Small intestine (tissue), 7 donors: ENCODE measurements around the gene MLANA. TPM values are rescaled to one million over a fixed set of nuclear protein-coding genes. Genes with fewer than 3 reads are reported as not detected.

ENCODE experiments used
- DNase-seq, 2 donors: peaks; one replicate each; pipeline versions ENCODE4 v3.0.0 to v3.0.0-alpha.2; 2013
- FAIRE-seq: peaks from 2 replicates; lab custom pipeline; 2012; peaks lifted over from hg19 to GRCh38; lab: Jason Lieb, UNC
- H3K27ac ChIP-seq, 3 donors: one replicate each; pipeline ENCODE4 v1.5.1; 2013; ENCODE audit warnings: low read length in 2 of 3, mild to moderate bottlenecking in 2 of 3, control low read depth in 1 of 3, inconsistent platforms in 1 of 3, low read depth in 1 of 3, moderate library complexity in 1 of 3
- H3K27me3 ChIP-seq, 3 donors: one replicate each; pipeline ENCODE4 v1.6.1; 2013; ENCODE audit warnings: low read length in 3 of 3, inconsistent platforms in 1 of 3; ENCODE audit not compliant: control insufficient read depth in 3 of 3, insufficient read depth in 3 of 3
- H3K36me3 ChIP-seq, 3 donors: one replicate each; pipeline ENCODE4 v1.6.1; 2013; ENCODE audit warnings: low read length in 3 of 3, inconsistent platforms in 1 of 3, low read depth in 1 of 3, mild to moderate bottlenecking in 1 of 3, moderate library complexity in 1 of 3; ENCODE audit not compliant: control insufficient read depth in 3 of 3, insufficient read depth in 2 of 3
- H3K4me1 ChIP-seq, 3 donors: one replicate each; pipeline ENCODE4 v1.6.1; 2013; ENCODE audit warnings: low read length in 2 of 3, inconsistent platforms in 1 of 3, low read depth in 1 of 3, mild to moderate bottlenecking in 1 of 3, moderate library complexity in 1 of 3; ENCODE audit not compliant: control insufficient read depth in 3 of 3, insufficient read depth in 2 of 3
- H3K4me3 ChIP-seq, 3 donors: one replicate each; pipeline ENCODE4 v1.5.1; 2013; ENCODE audit warnings: low read length in 3 of 3, control low read depth in 1 of 3, inconsistent platforms in 1 of 3, low read depth in 1 of 3, mild to moderate bottlenecking in 1 of 3, moderate library complexity in 1 of 3
- H3K9me3 ChIP-seq, 2 donors: one replicate each; pipeline ENCODE4 v1.6.1; 2013; ENCODE audit warnings: low read depth in 1 of 2, low read length in 1 of 2; ENCODE audit not compliant: control insufficient read depth in 2 of 2, insufficient read depth in 1 of 2
- WGBS, 3 donors: extraction: QIAGEN DNeasy Blood & Tissue Kit; methylation state at CpG; one replicate each; pipeline ENCODE4 v1.1.7; 2013; 5-methylcytosine and 5-hydroxymethylcytosine counted together
- polyA plus RNA-seq, 4 donors: library from polyadenylated mRNA; stranded (reverse) in 3 of 4; unstranded in 1 of 4; fragments of 200-250 nt in 3 of 4; fragments of 120-200 nt in 1 of 4; gene quantifications; one replicate each; pipeline versions ENCODE4 v1.2.1 to v1.2.3, GENCODE V29; 2013
- donor health status: healthy with polysubstance abuse.
- donor health status: control.
- donor health status: control.
- donor health status: Bipolar disorder and iron deficiency.
- donor health status: healthy.

Gene MLANA
- polyA plus RNA-seq, 4 donors = 0.58 TPM; not detected in 3

DNA sequence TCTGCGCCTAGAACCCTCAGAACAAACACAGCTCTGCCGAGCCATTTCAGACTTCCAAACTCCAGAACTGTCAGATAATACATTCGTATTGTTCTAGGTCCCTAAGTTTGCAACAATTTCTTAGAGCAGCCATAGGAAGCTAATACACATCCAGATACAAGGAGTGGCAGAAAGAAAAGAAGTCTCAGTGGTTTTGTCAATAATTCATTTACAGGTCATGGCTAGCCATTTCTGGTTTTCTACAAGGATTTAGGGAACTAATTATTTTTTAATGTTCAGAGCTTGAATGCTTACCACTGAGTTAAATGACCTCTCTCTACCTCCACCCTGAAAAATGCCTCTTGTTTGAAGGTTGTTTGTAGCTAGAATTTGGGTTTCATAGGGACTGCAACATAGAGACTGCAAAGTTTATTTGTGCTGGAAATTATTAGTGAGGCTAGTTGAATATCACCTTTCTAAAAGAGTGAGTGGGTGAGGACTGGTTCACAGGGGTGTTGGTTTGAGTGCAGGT lies 42.3 kb upstream of the MLANA start:
- H3K4me1 ChIP-seq = peaks cover 1 to 11% (median 1%) of the 10 kb centered on the region in 3 donors
- no peak overlapping the region for H3K27ac ChIP-seq
- H3K27me3 ChIP-seq = no peaks in the 10 kb centered on the region
- no peaks in the 10 kb centered on the region for H3K9me3 ChIP-seq
- DNase-seq (no peak), FAIRE-seq (no peak)
- 84 to 88% (median 87%) methylated on average over 3 of the region's 3 CpGs for WGBS, 3 donors
- H3K4me3 ChIP-seq = no peak overlapping the region
- no peaks in the 10 kb centered on the region for H3K36me3 ChIP-seq

GRCh38 chr9:5850724-5851122 lies 40.0 kb upstream of the MLANA start:
- Histone ChIP-seq H3K27ac (peak overlapping the region in 1 of 3 donors; percentile 16), H3K27me3 (no peaks in the 10 kb centered on the region), H3K4me3 (no peak overlapping the region), H3K9me3 (no peaks in the 10 kb centered on the region), H3K36me3 (no peaks in the 10 kb centered on the region), H3K4me1 (peaks cover 0 to 7% (median 1%) of the 10 kb centered on the region in 3 donors)
- no peak for FAIRE-seq
- DNase-seq = no peak

DNA sequence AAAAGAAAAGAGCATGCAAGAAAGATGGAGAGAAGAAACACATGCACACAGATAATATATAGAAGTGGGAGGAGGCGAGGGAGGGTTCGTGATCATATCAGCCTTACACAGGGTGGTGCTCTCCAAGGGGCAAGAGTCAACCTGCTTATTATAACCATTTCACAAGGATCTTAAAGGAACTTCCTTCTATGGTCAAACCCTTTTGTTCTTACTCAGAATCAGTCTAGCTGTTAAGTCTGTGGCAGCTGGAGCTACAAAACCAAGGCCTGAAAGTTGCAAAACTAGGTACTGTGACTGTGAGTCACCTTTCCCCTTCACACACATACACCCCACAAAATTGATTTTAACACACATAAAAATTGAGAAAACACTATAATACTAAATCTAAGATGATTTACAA lies 39.2 kb upstream of the MLANA start:
- Histone ChIP-seq H3K4me3 (no peak overlapping the region), H3K9me3 (no peaks in the 10 kb centered on the region), H3K36me3 (no peaks in the 10 kb centered on the region), H3K27me3 (no peaks in the 10 kb centered on the region), H3K27ac (peak overlapping the region in 1 of 3 donors; percentile 16), H3K4me1 (peaks cover 0 to 7% (median 1%) of the 10 kb centered on the region in 3 donors)
- 13 to 46% (median 26%) methylated on average over 2 of the region's 2 CpGs for WGBS, 3 donors
- FAIRE-seq (no peak), DNase-seq (peak; percentile 54 to 81)

GRCh38 chr9:5852987-5853386 lies 37.7 kb upstream of the MLANA start:
- Histone ChIP-seq H3K27me3 (no peaks in the 10 kb centered on the region), H3K36me3 (no peaks in the 10 kb centered on the region), H3K4me3 (no peak overlapping the region), H3K27ac (no peak overlapping the region), H3K9me3 (no peaks in the 10 kb centered on the region), H3K4me1 (peaks cover 0 to 7% (median 1%) of the 10 kb centered on the region in 3 donors)
- FAIRE-seq = no peak
- WGBS, 3 donors = 86 to 88% (median 87%) methylated on average over 1 of the region's 1 CpG
- DNase-seq = no peak

- no peak overlapping the region for H3K27ac ChIP-seq
- no peak overlapping the region for H3K4me3 ChIP-seq
- WGBS, 3 donors = 67 to 77% (median 75%) methylated on average over 3 of the region's 3 CpGs
- H3K9me3 ChIP-seq = no peaks in the 10 kb centered on the region
- DNase-seq = no peak
- no peak for FAIRE-seq
- no peaks in the 10 kb centered on the region for H3K27me3 ChIP-seq
- H3K4me1 ChIP-seq = peaks cover 0 to 7% (median 1%) of the 10 kb centered on the region in 3 donors
- no peaks in the 10 kb centered on the region for H3K36me3 ChIP-seq
Observed at GRCh38 chr9:5853617-5854016, 37.1 kb upstream of the MLANA start.

- Histone ChIP-seq H3K27ac (no peak overlapping the region), H3K36me3 (no peaks in the 10 kb centered on the region), H3K4me1 (peaks cover 0 to 7% (median 1%) of the 10 kb centered on the region in 3 donors), H3K27me3 (no peaks in the 10 kb centered on the region), H3K4me3 (no peak overlapping the region), H3K9me3 (no peaks in the 10 kb centered on the region)
- FAIRE-seq = no peak
- WGBS, 3 donors = 87 to 93% (median 93%) methylated on average over 4 of the region's 4 CpGs
- DNase-seq = no peak
Observed at GRCh38 chr9:5854063-5854790, 36.5 kb upstream of the MLANA start.

DNA sequence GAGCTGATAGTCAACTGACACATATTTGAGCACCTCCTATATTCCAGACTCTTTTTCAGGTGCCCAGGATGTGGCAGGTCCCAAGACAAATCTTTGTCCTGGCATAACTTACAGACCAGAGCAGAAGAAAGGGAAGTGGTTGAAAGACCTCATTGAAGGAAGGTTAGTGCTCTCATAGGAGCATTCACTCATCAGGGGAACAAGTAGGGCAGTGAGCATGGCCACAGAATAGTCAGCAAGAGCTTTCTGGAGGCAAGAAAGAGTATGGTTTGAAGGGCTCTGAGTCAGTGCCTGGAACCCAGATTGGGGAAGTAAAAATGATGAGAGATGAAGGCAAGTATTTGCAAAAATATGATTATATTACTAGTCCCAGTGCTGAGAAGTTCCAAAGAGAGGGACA lies 32.8 kb upstream of the MLANA start:
- DNase-seq (no peak), FAIRE-seq (no peak)
- H3K9me3 ChIP-seq = no peaks in the 10 kb centered on the region
- H3K27ac ChIP-seq = no peak overlapping the region
- H3K4me1 ChIP-seq = no peaks in the 10 kb centered on the region
- H3K4me3 ChIP-seq = no peak overlapping the region
- H3K36me3 ChIP-seq = no peaks in the 10 kb centered on the region
- H3K27me3 ChIP-seq = no peaks in the 10 kb centered on the region

DNA sequence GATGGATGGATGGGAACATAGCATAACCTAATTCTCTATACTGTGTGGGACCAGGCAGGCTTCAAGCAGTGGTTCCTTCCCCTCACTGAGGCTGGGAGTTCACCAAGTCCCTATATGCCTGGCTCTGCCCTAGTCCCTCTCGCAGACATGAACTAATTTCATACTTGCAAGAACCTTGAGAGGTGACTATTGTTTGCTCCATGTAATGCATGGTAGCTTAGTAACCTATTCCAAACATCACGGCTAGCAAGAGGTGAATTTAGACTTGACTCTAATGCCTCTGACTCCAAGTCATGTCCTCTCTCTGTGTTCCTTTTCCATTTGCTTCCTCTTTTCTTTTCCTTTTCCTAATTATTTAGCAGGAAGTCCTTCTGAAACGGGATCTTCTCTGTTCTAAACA lies 31.9 kb upstream of the MLANA start:
- WGBS, 3 donors = 42 to 59% (median 52%) methylated on average over 3 of the region's 3 CpGs
- no peaks in the 10 kb centered on the region for H3K27me3 ChIP-seq
- no peak overlapping the region for H3K27ac ChIP-seq
- no peak for DNase-seq
- H3K36me3 ChIP-seq = no peaks in the 10 kb centered on the region
- no peak for FAIRE-seq
- H3K4me3 ChIP-seq = no peak overlapping the region
- H3K9me3 ChIP-seq = no peaks in the 10 kb centered on the region
- no peaks in the 10 kb centered on the region for H3K4me1 ChIP-seq
